HG03565 (cell line): ENCODE measurements around the gene TNIK.

Experiments
- ATAC-seq: cut with Tn5 transposase; IDR thresholded peaks from one replicate; pipeline ENCODE4 v1.9.1; 2021; ENCODE audit warnings: mild to moderate bottlenecking, moderate library complexity; ENCODE audit not compliant: unreplicated experiment

TNIK gene

DNA sequence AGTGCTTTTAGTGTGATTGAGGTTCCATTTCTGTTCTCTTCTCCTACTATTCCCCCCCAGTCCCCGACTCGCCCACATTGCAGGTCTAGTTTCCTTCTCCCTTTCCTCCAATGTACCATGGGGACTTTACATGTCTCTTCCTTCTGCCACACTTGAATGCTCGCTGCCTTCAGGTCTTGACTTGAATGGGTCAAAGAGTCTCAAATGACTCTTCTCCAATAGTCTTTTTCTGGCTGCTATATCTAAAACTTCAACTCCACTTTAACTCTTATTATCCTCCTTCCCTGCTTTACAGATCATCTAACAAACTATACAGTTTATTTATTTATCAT, 219.7 kb downstream of the TNIK start:
- ATAC-seq: no peak

DNA sequence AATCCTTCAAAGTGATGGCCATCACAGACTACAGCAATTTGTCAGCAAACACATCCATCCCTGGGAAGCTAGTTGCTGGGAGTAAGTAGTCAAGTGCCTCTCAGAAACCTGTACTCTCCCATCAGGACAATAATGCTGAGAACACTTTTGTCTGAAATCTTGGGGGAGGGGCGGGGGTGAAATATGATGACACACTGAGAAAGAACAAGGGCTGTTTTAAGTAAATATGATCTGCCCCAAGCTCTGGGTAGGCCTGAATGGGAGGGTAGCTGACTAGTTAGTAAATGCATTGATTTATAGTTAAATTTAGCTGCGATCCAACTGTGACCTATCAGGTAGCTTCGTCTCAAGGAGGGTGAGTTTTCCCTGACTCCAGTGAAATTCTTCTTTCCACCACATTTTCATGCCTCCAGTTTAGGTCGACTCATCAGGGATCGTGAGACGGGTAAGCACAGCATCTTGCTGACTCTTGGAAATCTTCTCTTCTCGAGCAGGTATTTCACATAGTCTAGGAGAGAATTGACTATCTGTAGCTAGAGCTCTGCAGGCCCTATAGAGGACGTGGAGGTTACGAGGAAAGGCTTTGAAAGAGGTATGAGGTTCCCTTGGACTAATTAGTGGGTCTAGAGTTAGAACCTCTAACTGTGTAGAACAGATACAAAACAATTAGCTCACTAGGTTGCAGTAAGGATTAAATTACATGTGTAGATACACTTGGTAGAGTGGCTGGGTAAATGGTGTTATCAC, 220.3 kb downstream of the TNIK start:
- ATAC-seq: no peak

DNA sequence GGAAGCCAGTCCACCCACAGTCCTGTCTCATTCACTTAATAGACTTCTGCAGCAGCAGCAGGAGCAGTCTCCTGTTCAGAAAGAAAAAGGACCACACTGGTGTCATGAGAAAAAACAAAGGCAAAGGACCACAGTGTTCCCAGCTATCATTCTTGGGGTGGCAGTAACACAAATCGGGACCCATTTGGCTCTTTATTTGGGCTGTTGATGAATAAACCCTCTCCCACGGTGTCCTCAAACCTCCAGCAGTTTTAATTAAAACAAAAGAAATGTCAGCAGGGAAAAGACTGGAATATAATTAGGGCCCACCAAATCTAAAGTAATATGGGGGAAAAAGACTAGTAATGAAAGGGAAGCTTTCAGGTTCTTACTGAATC, 223.2 kb downstream of the TNIK start:
- no peak for ATAC-seq

DNA sequence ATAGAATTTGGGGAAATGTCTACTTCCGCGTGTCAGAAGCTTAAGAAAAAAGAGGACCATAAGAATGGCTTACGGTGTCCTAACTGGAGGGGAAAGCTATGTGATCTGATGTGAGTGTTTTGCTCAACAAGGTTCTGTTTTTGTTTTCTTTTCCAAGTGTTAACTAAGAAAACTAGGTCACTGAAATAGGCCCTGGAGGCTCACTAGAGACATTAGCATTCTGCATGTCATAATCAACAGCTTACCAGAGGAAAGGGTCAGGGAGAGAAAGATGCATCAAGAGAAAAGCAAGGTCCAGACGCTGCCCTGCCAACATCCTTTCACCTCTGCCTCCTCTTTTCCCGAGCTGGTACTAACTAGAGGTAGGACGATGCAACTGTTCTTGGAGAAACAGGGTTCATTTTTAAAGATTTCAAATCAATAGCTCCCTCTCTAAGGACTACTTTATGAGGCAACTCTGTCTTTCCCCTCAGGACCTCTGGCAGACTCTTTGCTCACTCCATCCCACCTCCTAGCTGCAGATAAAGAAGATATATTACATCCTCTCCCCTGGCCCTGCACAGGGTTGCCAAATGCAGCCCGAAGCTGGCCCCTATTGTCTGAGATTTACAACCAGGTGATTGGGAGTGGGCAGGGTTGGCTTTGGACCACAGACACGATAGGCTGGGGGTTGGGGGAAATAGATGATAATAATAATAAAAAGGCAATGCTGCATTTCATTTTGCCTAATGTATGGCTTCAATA, 223.8 kb downstream of the TNIK start:
- ATAC-seq: no peak

DNA sequence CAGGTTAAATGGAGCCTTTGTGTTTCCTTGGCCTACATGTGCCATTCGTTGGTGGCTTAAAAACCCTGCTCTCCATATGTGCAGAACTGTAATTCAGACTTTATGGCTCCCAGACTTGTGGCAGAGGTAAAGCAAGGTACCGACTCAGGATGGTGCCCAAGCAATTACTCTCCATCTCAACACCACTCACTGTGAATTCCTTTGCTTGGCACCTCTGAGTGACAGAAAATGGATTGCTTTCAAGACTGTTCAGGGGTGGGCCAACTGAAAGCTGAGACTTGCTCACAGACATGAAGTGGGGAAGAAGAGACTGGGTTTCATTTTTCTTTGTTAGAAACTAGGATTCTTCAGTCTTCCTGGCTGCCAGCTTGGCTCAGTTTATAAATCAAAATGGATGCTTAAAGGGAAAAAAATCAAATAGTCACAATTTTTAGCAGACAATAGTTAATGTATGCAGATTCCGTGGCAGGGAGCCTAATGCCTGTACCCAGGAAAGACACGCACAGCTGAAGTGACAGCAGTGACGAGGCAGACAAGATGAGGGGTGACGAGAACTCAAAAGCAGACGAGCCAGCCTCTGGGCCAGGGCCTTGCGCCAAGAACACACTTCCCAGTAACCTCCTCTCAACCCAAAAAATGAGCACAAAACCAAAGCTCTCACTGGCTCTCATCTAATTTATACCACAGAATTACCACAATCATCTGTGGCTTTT, 225.8 kb downstream of the TNIK start:
- ATAC-seq: no peak

DNA sequence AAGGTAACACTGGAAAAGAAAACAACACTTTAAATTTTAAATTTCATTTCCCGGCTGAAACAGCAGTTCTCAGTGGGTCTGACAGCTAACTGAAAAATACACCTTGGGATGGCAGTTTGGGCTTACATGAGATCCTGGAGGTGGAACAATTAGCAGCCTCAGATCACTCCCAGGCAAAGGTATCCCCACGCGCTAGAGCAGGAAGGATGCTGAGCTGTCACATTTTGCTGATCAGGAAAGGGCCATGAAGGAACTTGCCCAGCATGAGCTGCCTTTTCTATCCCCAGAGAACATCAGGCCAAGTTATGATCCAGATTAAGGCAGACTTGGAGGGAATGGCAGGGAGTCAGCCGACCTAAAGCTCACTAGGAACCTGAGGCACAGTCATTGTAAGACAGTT, 228.8 kb downstream of the TNIK start:
- ATAC-seq: no peak

DNA sequence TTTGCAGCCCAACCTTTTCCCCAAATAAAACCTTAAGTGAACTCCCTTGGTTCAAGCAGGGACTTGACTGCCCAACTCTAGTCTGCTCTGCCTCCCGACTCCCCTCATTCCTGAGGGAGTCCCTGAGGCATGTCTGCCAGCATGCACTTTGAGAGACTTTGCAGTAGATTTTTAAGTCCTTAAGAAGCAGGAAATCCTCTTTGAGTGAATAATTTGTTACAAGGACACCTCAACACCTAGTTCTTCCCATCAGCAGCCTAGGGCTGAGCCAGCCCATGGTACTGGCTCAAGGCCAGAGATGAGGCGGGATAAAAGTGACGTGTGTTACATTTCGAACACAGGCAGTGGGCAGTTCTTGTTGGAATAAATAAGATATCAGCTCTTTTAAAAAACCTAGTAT, 229.3 kb downstream of the TNIK start:
- no peak for ATAC-seq

DNA sequence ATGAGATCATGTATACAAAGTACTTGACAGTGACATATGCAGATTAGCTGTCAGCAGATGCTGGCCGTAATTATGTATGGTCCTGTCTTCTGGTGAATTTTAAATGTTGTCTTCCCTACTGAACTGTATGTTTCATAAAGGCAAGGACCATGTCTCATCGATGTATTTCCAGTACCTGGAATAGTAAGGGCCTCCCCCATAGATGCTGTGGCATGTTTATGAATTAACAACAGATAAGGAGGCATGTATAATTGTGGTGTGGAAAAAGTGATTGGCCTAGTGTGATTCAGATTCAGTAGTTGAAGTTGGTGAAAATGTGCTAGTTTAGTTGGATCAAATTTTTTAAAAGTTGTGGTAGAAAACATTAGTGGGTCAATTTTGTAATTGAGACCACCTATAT, 231.0 kb downstream of the TNIK start:
- no peak for ATAC-seq

DNA sequence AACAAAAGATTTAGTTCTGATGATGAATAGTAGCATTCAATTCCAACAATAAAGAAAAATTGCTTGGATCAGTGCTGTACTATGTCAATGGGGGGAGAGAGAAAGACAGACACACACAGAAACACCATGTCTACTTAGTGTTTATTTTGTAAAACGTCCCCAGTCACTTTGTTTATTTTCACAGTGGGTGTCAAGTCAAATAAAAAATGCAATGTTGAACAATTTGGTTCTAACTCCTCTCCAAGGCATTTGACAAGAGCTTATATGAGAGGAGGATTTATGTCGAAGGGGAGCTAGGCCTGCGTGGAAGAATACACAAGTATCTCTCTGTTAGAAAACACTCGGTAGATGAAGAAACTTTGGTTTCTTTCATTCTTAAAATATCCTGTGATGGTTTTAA, 232.0 kb downstream of the TNIK start:
- ATAC-seq: no peak

DNA sequence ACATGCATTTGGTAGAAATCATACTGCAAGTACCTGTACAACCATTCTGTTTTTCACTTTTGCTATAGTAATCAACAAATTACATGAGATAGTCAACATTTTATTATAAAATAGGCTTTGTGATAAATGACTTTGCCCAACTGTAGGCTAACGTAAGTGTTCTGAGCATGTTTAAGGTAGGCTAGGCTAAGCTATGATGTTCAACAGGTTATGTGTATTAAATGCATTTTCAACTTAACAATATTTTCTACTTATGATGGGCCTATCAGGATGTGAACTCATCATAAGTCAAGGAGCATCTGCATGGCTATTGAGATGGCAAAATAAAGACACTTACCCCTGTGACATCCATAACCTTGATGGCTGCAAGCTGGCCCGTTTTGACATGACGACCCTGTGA, 232.4 kb downstream of the TNIK start:
- no peak for ATAC-seq

DNA sequence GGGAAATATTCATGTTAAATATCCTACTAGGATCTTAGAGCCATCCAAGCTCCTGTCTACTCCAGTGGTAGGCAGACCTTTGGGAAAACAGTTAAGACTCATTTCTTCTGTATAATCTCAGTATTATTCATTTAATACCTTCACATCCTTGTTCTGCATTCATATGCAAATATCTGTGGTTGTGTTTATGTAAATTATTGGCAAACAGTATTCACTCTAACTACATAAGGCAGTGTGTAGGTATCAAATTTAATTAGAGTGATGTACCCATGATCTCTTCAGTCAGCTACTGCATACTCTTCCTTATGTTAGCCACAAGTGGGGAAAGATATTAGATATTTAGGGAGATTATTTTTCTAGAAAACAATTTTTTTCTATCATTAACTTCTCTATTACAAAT, 232.8 kb downstream of the TNIK start:
- no peak for ATAC-seq

DNA sequence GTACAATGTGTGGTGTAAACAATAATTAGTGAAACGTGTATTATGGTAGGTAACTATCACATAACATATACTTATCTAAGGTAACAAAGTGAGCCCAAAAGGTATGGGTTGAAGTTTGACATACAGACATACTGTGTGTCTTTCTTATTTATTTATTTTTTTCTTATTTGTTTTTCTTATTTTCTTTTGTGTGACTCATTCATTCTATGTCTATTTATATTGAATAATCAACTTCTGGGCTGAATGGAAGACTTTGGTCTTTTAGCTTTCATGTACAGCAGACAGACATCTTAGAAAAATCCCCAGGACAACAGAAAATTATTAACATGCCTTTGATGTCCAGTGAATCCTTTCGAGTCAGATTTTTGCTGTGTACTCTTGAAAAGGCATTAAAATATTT, 233.4 kb downstream of the TNIK start:
- no peak for ATAC-seq

DNA sequence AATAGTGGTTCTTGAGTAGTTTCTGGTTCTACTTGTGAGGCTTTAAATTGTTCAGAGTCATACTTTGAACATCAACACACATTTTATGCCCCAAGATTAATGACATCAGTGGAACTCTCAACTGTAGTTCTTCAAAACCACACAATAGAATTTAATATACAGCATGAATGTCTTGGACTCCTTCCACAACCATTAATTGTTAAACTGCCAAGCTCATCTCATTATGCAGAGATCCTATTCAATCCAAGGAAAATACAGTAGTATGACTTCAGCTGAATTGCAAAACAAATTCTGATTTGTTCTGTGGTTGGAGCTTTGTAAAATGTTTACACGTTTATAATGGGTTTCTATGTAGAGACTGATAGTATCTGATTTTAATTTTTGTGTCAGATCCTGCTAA, 234.5 kb downstream of the TNIK start:
- ATAC-seq: no peak

DNA sequence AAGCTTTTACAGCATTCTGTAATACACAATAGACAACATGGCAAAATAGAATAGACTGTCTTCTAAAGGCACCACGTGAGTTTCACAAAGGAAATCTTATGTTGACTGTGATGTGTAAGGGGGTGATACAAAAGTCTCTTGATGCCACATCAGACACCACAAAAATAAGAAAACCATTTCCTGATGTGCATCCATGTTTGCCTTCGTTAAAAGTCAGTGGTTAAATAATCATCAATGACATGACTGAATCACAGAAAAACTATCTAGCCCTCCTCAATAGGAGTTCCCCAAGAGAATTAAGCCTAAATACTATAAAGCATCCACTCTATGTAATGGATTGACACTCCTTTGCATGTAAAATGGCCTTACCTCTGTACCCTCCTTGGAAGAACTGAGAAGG, 235.0 kb downstream of the TNIK start:
- no peak for ATAC-seq

DNA sequence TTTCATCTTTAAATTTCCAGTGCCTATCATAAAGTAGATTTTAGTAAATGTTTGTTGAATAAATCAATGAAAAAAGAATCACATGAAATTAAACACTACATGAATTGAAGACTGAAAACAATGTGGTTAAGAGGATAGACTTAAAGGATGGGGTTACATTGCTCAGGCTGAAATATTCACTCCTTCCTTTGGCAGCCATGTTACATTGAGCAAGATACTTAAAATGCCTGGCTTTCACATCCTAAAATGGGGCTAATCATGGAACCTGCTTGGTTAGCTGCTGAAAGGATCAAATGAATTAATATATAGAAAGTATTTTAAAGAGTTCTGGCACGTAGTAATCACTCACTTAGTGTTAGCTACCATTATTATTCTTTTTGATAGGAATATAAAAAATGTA, 236.8 kb downstream of the TNIK start:
- no peak for ATAC-seq

DNA sequence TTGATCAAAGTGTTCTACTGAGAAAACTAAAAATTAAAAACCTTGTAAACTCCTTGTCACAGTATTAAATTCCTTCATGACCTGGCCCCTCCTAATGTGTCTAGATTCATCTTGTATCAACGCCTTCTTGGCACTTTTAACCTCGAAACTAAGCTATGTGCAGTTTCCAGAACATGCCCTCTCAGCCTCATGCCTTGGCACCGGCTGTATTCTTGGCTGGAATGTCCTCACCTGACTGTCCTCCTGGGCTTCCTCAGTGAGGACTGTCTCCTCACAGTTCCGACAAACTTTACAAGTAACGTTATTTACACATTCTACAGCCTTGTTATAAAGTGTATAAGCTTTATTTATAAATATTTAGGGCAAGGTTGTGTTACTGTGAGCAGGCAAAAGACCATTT, 237.2 kb downstream of the TNIK start:
- no peak for ATAC-seq

DNA sequence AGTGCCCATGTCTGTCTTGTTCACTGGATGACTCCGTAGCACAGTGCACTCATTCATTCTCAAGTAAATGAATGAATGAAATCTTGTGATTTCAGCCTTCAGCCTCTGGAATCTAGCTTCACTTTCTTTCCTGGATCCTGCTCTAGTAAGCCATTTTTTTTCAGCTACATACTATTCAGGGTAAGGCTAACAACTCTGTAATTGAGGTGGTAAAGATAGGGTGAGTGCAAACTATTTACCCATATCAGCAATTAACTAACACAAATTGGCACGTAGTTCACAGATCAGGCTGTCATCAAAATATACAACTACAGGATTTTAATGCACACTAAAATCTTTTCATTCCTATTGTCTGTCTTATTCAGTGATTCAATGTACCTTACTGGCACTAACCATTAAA, 238.6 kb downstream of the TNIK start:
- no peak for ATAC-seq

DNA sequence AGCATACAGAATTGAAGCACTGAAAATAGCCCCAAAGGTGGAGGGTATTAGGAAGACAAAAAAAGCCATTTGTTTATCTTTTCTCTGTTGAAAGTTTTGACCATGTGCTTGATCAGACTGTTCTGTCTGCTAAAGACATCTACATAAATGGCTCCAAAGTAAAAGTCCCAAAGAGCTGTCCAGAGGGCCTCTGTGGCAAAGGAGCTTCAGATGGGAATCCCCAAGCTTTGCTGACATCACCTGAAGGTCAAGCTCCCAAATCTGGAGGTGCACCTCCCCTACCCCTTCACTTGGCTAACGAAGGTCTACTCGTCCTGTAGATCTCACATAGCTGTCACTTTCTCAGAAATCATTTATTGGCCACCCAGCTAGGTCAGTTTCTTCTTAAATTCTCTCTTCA, 239.1 kb downstream of the TNIK start:
- ATAC-seq: no peak

DNA sequence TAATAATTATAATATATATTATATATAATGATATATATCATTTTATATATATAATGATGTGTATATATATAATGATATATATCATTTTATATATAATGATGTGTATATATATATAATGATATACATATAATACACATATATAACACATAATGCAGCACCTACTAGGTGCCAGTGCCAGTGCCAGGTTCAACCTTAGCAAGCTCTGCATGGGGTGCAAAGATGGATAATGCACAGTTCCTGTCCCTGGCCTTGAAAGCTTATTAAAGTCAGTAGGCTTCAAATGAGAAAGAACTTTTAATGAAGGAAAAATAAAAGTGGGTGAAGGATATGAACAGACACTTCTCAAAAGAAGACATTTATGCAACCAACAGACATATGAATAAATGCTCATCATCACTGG, 240.9 kb downstream of the TNIK start:
- no peak for ATAC-seq

DNA sequence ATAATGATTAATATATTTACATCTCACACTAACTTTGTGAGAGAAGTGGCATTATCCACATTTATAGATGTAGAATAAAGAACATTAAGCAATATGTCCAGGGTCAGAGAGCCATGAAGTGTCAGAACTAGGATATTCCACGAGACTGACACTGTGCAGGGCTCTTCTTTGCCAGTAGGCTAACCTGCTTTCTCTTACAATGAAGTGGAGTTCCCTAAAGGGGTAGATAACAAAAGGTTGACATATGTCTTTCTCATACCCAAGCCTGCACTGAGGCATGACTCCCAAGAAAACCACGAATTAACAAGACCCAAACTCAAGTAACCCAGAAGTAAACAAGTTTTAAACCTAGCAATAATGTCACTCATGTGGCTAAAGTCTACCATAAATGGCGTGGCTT, 242.1 kb downstream of the TNIK start:
- no peak for ATAC-seq

DNA sequence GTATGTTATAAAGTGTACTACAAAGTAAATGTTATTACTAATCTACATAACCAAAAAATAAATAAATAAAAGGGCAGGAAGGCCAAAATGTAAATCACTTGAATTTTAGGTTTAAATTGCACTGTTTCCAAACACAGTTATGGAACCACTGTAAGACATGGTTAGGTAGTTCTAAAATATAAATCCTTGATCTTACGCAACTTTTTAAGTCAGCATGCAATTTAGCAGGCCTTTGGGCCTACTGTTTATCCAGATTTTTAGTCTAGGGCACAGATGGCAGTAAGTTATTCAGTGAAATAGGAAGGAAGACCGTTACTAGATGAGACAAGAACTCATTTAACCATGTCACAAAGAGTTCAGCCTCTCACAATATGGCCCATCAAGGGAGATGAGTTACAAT, 246.3 kb downstream of the TNIK start:
- no peak for ATAC-seq

DNA sequence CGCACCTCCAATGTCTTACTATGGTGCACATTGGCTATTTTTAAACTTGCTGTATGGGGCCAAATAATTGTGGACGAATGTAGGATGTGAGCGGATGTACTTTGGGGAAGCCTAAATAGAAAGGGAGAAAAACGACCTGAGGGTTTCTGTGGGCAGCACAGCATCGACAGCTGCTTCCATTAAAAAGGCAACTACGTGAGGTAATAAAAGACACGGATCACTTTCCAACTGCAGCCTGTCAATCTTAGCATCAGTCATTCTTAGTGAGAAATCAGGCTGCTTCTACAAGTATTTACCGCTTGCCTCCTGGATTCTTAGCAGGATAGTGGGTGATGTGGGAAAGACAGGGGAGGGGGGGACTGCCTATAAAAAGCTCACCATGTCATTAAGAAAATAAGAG, 247.0 kb downstream of the TNIK start:
- ATAC-seq: no peak
